ENCODE results near the gene ZMYND8. TPM values are rescaled to one million over a fixed set of nuclear protein-coding genes. Genes with fewer than 3 reads are reported as not detected.

Gene ZMYND8
- total RNA-seq, 1 donor: 20.3 TPM

DNA sequence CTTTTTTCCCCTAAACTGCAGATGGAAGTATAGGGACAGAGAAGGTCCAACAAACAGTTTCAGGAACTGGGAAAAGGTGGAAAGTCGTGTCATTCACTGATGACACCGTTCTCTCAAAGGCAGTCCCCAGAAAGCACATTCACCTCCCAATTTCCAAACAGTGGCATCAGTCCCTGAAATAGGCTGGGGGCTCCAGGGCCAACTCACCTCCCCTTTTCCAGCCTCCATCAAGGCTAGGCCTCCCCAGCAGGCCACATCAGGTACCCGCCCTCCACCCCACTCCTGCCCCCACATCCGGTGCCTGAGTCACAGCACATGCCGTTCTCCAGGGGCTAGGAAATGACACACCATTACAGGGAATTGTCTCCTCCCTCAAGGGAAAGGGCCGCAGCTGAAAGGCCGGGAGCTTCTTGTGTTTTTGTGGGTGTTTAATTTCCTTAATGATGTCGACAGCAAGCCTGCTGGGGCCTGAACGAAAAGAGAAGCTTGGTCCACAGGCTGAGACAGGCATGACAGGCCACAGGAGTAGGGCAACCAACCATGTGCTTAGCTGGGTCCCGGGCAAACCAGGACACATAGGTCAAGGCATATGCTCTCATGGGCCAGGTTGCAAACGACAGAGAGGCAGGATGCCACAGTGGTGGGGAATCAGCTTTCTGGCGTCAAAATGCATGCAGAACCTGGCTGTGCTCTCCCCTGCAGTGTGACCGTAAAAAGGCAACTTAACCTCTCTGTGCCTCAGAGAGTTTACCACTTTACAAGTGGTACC lies 39.2 kb downstream of the ZMYND8 start:
- H3K4me3 ChIP-seq (ENCODE audit: low read depth, low read length): no peak overlapping the region
- peak; percentile 98 for DNase-seq (ENCODE audit: low read depth)
- TF ChIP-seq, protein P1, sequence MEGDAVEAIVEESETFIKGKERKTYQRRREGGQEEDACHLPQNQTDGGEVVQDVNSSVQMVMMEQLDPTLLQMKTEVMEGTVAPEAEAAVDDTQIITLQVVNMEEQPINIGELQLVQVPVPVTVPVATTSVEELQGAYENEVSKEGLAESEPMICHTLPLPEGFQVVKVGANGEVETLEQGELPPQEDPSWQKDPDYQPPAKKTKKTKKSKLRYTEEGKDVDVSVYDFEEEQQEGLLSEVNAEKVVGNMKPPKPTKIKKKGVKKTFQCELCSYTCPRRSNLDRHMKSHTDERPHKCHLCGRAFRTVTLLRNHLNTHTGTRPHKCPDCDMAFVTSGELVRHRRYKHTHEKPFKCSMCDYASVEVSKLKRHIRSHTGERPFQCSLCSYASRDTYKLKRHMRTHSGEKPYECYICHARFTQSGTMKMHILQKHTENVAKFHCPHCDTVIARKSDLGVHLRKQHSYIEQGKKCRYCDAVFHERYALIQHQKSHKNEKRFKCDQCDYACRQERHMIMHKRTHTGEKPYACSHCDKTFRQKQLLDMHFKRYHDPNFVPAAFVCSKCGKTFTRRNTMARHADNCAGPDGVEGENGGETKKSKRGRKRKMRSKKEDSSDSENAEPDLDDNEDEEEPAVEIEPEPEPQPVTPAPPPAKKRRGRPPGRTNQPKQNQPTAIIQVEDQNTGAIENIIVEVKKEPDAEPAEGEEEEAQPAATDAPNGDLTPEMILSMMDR (IDR thresholded peaks at IDR 0.05; ENCODE audit: insufficient read depth, low read depth, low read length): no peak

DNA sequence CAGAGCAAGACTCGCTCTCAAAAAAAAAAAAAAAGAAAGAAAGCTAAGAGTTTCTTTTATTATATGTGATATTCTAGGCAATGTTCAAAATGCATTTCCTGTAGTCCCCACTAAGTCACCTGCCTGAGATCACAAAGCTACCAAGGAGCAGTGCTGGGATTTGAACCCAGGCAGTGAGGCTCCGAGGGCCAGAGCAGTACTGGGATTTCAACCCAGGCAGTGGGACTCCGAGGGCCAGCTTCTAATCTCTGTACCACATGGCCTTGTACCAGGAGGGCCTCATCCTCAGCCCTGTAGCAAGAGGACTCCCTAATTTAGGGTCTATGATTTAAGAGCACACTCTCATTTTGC lies 39.7 kb downstream of the ZMYND8 start:
- no peak for DNase-seq (ENCODE audit: low read depth)
- TF ChIP-seq, protein P1 (IDR thresholded peaks at IDR 0.05; ENCODE audit: insufficient read depth, low read depth, low read length): no peak
- H3K4me3 ChIP-seq (ENCODE audit: low read depth, low read length): no peak overlapping the region

DNA sequence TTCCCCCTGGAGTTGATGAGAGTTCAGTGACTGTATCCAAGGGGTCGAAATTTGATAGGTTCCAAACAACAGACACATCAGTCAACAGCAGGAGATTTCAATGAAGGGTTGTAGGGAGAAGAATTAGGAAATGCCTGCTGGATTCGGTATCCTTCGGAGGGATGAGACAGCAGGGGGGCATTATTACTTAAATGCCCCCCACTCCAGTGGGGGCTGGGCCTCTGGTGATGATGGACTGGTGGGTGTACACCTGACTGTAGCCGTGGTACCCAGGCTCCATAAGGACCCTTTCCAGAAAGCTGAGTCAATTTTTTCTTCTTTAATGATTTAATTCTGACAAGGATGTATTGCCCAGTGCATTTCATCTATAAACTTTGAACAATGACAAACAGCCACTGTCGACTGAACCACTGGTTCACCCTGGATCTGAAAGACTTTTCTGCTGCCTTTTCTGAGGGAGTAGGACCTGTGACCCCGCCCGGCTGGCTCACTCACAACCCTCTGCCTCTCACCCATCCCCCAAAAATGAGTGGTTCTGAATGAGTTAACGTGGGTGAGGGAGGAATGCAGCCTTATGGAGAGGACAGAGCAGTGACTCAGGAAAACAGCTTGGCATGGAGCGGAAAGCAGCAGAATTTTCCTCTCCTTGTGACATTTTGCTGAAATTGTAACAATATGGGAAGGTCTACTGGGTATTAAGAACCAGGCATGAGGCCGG lies 41.0 kb downstream of the ZMYND8 start:
- no peak overlapping the region for H3K4me3 ChIP-seq (ENCODE audit: low read depth, low read length)
- TF ChIP-seq, protein P1 (IDR thresholded peaks at IDR 0.05; ENCODE audit: insufficient read depth, low read depth, low read length): no peak
- DNase-seq (ENCODE audit: low read depth): peak; percentile 85

DNA sequence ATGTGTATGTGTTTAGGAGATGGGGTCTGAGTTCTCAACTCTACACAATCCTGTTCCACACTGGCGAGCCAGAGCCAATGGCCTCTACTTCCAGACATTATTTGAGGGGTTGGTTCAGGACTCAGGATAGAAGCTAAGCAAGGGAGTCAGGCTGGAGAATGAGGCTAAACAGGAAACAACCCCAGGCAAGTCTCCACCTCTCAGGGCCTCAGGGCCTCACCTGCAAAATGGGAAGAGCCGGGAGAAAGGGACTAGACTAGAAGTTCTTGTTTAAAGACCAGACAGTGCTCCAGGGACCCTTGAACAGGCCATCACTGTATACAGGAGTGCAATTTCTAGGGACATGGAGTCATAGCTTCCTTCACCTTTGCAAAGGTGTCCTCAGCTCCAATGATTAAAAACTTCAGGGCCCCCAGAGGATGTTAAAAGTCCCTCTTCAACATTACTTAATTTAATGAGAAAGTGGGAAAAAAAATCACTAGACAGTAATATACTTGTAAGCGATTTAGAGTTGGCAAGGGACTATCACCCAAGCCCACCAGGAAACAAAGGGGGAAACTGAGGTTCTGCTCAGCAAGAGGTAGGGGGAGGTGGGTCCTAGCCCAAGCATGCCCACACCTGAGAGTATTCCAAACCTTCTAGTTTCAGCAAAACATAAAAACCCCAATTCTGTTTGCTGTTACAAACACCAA lies 41.7 kb downstream of the ZMYND8 start:
- no peak overlapping the region for H3K4me3 ChIP-seq (ENCODE audit: low read depth, low read length)
- TF ChIP-seq, protein P1 (IDR thresholded peaks at IDR 0.05; ENCODE audit: insufficient read depth, low read depth, low read length): no peak
- no peak for DNase-seq (ENCODE audit: low read depth)

DNA sequence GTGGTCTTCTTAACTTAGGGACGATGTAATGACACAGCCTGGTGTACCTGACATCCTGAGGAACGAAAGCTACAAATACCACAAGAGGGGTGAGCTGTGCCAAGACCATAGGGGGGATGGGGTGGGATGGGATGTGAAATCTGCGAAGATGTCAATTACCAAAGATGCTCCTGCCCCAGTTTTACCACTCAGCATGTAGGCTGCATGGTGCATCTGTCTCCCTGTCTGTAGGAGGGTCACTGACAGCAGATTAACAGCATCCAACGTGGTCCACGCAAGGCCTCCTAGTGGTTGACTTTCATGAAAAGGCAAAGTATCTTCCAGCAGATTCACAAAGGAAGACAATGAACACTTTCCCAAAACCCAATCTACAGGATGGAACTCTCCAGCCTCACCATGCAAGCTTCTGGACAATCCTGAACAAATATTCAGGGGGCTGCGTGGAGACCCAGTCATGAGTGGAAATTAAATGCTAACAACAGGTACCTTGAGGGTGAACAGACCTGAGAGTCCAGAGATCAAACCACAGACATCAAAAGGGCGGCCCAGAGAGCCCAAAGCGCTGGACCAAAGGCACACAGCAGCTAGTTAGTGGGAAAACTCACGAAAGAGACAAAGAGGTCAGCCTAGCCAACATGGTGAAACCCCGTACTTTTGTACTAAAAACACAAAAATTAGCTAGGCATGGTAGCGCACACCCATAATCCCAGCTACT lies 44.4 kb downstream of the ZMYND8 start:
- H3K4me3 ChIP-seq (ENCODE audit: low read depth, low read length): no peak overlapping the region
- no peak for DNase-seq (ENCODE audit: low read depth)
- TF ChIP-seq, protein P1 (IDR thresholded peaks at IDR 0.05; ENCODE audit: insufficient read depth, low read depth, low read length): no peak

DNA sequence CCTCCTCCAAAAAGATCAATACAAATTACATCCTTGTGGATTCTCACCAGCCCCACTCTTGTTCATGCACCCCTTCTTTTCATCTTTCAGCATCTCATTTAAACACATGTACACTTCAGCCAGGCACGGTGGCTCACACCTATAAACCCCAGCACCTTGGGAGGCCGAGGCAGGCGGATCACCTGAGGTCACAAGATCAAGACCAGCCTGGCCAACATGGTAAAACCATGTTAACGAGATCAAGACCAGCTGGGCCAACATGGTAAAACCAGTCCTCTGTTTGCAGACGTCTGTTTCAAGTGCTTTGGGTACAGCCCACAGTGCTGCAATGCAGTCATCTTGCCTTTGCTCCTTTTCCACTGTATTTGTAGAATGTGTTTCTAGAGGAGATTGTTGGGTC lies 45.3 kb downstream of the ZMYND8 start:
- no peak for DNase-seq (ENCODE audit: low read depth)
- TF ChIP-seq, protein P1 (IDR thresholded peaks at IDR 0.05; ENCODE audit: insufficient read depth, low read depth, low read length): no peak
- H3K4me3 ChIP-seq (ENCODE audit: low read depth, low read length): no peak overlapping the region

Measured in fibroblast of villous mesenchyme (primary cell).